Measurements from ENCODE around the gene CST3.

CST3 gene

DNA sequence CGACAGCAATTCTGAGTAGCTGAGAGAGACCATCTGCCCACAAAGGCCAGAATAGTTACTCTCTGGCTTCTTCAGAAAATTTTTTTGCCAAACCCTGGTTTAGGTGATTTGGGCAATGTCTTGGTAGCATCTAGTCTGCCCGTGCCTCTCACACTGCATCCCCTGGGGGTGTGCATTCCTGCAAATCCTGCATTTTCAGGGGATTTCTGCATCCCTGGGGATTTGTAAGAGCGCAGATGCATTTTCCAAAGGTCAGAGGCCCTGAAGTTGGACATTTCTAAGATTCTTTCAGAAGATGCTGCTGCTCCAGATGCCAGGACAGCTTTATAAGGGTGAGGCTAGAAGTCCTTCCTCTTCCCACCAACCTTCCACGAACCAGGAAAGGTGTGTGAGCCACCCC, 36.0 kb downstream of the CST3 start:
- no peak overlapping the region for H3K4me3 ChIP-seq (replicated peaks; ENCODE audit: low read depth, low read length)
- H3K36me3 ChIP-seq (ENCODE audit: control insufficient read depth, insufficient read depth, low read length) = no peaks in the 10 kb centered on the region
- DNase-seq (ENCODE audit: extremely low read depth, insufficient read length) = no peak
- TF ChIP-seq, protein P1, sequence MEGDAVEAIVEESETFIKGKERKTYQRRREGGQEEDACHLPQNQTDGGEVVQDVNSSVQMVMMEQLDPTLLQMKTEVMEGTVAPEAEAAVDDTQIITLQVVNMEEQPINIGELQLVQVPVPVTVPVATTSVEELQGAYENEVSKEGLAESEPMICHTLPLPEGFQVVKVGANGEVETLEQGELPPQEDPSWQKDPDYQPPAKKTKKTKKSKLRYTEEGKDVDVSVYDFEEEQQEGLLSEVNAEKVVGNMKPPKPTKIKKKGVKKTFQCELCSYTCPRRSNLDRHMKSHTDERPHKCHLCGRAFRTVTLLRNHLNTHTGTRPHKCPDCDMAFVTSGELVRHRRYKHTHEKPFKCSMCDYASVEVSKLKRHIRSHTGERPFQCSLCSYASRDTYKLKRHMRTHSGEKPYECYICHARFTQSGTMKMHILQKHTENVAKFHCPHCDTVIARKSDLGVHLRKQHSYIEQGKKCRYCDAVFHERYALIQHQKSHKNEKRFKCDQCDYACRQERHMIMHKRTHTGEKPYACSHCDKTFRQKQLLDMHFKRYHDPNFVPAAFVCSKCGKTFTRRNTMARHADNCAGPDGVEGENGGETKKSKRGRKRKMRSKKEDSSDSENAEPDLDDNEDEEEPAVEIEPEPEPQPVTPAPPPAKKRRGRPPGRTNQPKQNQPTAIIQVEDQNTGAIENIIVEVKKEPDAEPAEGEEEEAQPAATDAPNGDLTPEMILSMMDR (IDR thresholded peaks at IDR 0.05; ENCODE audit: insufficient read depth, low read length, poor library complexity, severe bottlenecking) = no peak
- H3K27me3 ChIP-seq (replicated peaks; ENCODE audit: control insufficient read depth, insufficient read depth, low read length) = no peaks in the 10 kb centered on the region; the same call in 1 of the 2 replicates

DNA sequence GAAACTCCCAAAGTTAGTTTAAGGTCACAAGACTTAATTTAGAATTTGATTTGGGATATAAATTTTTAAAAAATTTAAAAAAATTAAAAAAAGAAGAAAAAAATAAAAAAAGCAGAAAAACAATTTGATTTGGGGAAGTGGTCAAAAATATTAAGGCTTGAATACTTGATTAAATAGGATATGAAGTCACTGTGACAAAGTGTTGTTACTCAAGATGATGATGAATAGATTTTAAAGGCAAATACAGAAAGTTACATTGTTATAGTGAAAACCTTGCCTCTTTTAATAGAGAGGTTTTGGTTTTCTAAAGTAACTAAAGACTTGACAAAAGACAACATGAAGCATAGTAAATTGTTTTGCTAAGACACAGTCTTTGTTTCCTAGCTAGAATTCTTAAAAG, 39.3 kb downstream of the CST3 start:
- Histone ChIP-seq H3K27me3 (replicated peaks; ENCODE audit: control insufficient read depth, insufficient read depth, low read length) (no peaks in the 10 kb centered on the region), H3K36me3 (ENCODE audit: control insufficient read depth, insufficient read depth, low read length) (no peaks in the 10 kb centered on the region)
- TF ChIP-seq, protein P1 (IDR thresholded peaks at IDR 0.05; ENCODE audit: insufficient read depth, low read length, poor library complexity, severe bottlenecking) = no peak

GRCh38 chr20:23596579-23597250, 41.0 kb downstream of the CST3 start:
- H3K4me3 ChIP-seq (replicated peaks; ENCODE audit: low read depth, low read length) = no peak overlapping the region
- H3K27me3 ChIP-seq (replicated peaks; ENCODE audit: control insufficient read depth, insufficient read depth, low read length) = no peaks in the 10 kb centered on the region
- DNase-seq (ENCODE audit: extremely low read depth, insufficient read length) = no peak
- TF ChIP-seq, protein P1 (IDR thresholded peaks at IDR 0.05; ENCODE audit: insufficient read depth, low read length, poor library complexity, severe bottlenecking) = no peak
- H3K36me3 ChIP-seq (ENCODE audit: control insufficient read depth, insufficient read depth, low read length) = no peaks in the 10 kb centered on the region

More for the DNA sequence above, 39.3 kb downstream of the CST3 start:
- DNase-seq (ENCODE audit: extremely low read depth, insufficient read length) = no peak
- no peak overlapping the region for H3K4me3 ChIP-seq (replicated peaks; ENCODE audit: low read depth, low read length)

GRCh38 chr20:23595941-23596340, 41.8 kb downstream of the CST3 start:
- TF ChIP-seq, protein P1 (IDR thresholded peaks at IDR 0.05; ENCODE audit: insufficient read depth, low read length, poor library complexity, severe bottlenecking) = no peak
- H3K36me3 ChIP-seq (ENCODE audit: control insufficient read depth, insufficient read depth, low read length) = no peaks in the 10 kb centered on the region
- H3K27me3 ChIP-seq (replicated peaks; ENCODE audit: control insufficient read depth, insufficient read depth, low read length) = no peaks in the 10 kb centered on the region
- DNase-seq (ENCODE audit: extremely low read depth, insufficient read length) = no peak
- H3K4me3 ChIP-seq (replicated peaks; ENCODE audit: low read depth, low read length) = no peak overlapping the region

- Histone ChIP-seq H3K27me3 (replicated peaks; ENCODE audit: control insufficient read depth, insufficient read depth, low read length) (no peaks in the 10 kb centered on the region; the same call in 1 of the 2 replicates), H3K4me3 (replicated peaks; ENCODE audit: low read depth, low read length) (no peak overlapping the region), H3K36me3 (ENCODE audit: control insufficient read depth, insufficient read depth, low read length) (no peaks in the 10 kb centered on the region)
- TF ChIP-seq, protein P1 (IDR thresholded peaks at IDR 0.05; ENCODE audit: insufficient read depth, low read length, poor library complexity, severe bottlenecking) = no peak
- DNase-seq (ENCODE audit: extremely low read depth, insufficient read length) = no peak
Observed at GRCh38 chr20:23588434-23589403, 49.0 kb downstream of the CST3 start.
